ENCODE results near the gene KCNQ4.

The KCNQ4 gene

DNA sequence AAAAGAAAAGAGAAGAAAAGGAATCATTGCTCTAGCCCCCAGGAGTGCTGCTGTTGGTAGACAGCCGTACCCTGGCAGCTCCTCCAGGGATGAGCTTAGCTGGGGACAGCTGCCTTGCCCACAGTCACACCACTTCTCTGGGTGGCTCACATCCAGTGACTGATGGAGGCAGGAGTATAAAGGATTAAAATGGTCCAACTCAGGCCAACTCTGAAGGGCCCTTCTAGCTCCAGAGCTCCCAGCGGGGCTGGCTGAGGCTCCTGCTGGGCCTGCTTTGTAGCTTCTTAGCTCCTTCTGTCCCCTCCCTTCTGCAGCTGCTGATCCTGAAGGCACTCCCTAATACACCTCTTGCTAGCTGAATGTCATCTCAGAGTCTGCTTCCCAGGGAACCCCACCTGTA, 74.2 kb downstream of the KCNQ4 start:
- no peak for DNase-seq (ENCODE audit: low read depth in 3 of 3)

DNA sequence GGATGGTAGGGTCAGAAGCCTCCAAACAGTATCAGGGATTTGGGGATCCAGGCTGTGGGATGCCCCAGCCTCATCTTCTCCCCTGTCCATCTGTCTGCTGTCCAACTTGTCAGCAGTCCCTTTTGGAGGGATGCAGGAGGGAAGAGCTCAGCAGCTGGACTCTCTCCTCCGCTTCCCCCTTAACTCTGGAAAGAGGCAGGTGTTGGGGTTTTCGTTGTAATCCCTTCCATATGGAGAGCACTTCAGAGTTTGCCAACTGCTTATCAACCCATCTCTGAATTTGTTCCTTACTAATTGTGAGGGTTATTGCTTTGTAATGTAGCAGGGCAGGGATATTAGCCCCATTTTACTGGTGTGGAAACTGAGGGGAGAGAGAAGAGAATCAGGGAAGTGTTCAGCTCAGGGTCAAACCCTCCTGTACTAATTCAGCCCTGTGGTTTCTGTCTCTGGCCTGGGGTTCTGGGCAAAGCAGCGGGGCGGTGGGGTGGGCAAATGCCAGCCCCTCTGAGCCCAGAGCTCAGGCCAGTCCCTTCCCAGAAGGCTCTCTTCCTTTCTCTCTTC, 75.3 kb downstream of the KCNQ4 start:
- DNase-seq (ENCODE audit: low read depth in 3 of 3), result no peak

DNA sequence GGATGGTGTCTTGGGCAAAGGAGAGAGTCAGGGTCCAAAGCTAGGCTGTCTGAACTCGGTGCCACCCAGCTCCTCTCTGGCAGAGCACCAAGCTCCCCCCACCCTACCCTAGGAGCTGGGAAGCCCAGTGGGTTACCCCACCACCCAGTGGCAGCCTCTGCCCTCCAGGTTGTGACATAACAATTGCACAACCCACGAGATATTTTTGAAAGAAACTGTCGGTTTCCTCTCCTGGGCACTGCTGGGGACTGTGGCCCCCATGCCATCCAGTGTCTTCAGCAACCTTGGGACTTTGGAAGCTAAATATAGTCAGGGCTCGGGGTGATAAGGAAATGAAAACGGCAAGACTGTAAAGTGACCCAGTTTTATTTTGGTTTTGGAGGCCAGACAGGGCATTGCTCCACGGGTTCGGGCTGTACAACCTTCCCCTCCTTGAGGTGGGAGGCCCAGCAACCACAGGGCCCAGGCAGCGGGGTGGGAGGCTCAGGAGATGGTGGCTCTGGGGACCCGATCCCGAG, 77.2 kb downstream of the KCNQ4 start:
- DNase-seq (ENCODE audit: low read depth in 3 of 3), result no peak

DNA sequence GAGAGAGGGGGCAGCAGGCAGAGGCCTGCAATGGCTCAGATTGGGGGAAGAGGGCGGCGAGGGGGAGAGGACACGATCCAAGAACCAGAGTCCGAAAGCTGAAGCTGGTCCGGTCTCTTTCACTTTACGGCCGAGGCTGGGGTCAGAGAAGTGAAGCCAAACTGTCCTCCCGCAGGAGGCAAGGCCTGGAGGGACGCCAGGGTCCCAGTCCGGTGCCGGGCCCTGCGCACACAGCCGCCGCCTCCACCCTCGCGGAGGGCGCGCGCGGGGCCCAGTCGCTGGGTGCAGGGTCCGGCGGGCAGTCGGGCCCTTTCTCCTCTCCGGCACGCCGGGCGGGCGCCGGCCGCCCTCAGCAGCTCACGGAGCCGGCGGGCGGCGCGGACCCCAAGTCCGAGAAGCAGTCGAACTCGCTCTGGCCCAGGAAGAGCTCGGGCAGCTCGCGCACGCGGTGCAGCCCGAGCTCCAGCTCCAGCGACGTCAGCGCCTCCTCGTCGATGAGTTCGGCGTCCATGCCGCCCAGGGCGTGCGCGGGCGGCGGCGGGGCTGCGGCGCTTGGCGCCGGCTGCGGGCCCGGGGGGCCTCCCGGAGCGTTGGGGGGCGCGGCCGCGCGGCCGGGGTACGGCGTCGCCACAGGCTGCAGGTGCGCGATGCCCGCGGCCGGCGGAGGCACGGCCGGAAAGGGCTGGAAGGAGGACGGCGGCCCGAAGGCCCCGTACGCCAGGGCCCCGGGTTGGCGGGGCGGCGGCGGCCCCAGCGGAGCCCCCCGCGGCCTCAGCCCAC, 77.8 kb downstream of the KCNQ4 start:
- no peak for DNase-seq (ENCODE audit: low read depth in 3 of 3)

DNA sequence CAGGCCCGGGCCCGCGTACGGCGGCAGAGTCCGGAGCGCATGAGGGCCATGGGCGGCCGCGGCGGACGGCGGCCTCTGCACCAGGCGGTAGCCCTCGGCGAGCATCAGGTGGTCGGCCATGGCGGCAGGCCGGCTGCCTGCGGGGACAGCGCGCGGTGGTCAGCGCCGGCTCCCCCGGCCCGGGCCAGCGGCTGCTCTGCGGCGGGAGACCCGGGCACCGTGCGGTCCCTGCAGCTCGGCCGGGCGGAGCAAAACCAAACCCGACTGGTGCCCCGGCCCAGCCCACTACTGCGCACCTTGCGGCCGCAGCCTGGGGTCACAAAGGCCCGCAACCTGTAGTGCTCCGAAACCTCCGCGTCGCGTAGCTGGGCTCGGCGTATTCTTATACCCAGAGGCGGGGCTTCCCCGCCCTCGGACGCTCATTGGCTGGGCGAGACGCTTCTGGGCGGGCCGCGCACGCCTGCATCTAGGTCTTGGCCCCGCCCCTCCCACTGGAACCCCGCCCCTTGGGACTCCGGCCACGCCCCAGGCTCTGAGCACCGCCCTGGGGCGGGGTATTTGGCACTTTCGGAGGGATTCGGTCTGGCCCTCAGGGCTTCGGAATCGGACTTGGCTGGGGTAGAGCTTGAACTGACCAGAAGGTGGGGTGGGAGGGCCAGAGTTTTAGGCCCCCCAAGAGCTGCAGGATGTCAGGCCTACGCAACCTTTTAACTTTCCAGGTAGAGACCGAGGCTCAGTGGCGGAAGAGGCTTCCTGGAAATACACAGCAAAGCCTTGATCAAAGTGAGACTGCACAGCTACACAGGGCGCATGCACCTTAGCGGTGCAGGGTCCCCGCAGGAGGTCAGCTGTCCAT, 78.6 kb downstream of the KCNQ4 start, which contains the start of gene CITED4:
TSS of gene CITED4 (minus strand) at position 356 of the 856 bp plus-strand sequence. CDS start at position 120, 236 bp downstream.
- DNase-seq (ENCODE audit: low read depth in 3 of 3), result peak; percentile 89 to 95 (median 92)

DNA sequence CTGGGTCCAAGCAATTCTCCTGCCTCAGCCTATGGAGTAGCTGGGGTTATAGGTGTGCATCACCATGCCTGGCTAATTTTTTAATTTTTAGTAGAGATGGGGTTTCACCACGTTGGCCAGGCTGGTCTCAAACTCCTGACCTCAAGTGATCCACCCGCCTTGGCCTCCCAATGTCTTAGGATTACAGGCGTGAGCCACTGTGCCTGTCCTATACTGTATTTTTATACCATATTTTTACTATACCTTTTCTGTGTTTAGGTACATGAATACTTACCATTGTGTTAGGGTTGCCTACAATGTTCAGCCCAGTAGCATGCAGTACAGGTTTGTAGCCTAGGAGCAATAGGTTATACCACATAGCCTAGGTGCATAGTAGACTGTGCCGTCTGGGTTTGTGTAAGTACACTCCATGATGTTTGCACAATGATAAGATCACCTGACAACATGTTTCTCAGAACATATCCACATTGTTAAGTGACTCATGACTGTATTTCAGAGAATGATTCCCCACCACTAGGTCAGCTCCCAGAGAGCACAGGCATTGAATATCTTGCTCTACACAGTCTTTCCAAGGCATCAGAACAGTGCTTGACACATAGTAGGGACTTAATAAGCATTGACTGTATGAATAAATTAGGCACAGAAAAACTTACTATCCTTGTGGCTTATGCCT, 84.6 kb downstream of the KCNQ4 start:
- DNase-seq (ENCODE audit: low read depth in 3 of 3), result no peak

DNA sequence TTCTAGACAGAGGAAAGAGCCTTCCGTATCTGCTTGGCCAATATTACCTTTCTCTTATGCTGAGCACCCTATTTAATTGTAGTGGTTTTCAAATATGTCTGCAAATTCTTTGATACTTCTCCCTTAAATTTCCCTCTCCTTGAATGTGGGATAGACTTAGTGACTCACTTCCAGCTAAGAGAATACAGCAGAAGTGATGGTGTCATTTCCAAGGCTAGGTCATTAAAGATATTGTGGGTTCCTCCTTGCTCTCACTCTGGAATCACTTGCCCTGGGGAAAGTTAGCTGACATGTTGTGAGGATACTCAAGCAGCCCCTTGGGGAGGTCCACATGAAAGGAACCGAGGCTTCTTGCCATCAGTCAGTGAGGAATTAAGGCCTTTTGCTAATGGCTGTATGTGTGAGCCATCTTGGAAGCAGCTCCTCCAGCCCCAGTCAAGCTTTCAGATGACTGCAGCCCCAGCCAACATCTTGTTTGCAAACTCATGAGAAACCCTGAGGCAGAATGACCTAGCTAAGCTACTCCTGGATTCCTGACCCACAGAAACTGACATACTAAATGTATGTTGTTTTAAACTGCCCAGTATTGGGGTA, 86.6 kb downstream of the KCNQ4 start:
- DNase-seq (ENCODE audit: low read depth in 3 of 3), result no peak

DNA sequence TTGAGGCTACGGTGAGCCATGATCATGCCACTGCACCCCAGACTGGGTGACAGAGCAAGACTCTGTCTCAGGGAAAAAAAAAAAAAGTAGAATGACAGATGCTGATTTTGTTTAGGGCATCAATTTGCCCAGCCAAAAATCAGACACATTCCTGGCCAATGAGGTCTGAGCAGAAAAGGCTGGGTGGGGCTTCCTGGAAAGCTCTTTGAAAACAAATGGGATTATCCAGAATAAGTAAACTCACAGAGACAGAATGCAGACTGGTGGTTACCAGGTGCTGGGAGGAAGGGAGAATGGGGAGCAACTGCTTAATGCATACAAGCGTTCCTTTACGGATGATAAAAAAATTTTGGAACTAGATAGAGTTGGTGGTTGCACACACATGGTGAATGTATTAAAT, 88.7 kb downstream of the KCNQ4 start:
- DNase-seq (ENCODE audit: low read depth in 3 of 3), result no peak

DNA sequence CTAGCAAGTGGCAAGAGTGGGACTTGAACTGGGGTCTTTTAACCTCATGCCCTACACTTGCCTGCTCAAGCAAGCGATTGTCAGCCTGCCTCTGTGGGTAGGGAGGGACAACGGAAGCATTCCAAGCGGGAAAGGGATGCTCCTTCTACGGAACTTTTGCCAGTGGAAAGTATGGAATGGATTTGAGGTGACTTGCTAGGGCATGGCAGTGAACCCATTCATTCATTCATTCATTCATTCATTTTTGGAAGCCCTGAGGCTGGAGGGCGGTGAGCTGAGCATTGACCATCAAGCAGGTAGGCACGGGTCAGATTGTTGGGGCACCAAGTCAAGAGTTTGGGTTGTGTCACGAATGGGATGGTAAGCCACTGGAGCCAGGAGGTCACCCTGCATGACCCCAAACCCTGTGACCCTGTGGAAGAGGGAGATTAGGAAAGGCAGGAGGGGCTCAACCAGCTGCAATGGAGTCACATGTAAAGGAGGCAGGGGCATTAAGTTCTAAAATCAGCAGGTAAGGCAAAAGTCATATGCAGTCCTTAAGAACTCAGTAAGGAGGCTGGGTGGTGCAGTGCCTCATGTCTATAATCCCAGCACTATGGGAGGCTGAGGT, 90.4 kb downstream of the KCNQ4 start:
- no peak for DNase-seq (ENCODE audit: low read depth in 3 of 3)

DNA sequence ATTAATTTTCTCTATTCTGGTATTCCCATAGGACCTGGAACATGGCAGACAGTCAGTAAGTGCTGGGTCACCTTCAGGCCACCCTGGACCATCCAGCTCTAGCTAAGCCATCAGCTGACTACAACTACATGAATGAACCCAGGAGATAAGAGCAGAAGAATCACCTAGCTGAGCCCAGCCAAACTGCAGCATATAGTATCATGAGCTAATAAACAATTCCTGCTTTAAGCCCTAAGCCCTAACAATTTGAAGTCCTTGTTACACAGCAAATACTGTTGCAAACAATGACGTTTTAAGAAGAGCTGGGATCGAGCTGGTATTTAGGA, 92.8 kb downstream of the KCNQ4 start:
- no peak for DNase-seq (ENCODE audit: low read depth in 3 of 3)

DNA sequence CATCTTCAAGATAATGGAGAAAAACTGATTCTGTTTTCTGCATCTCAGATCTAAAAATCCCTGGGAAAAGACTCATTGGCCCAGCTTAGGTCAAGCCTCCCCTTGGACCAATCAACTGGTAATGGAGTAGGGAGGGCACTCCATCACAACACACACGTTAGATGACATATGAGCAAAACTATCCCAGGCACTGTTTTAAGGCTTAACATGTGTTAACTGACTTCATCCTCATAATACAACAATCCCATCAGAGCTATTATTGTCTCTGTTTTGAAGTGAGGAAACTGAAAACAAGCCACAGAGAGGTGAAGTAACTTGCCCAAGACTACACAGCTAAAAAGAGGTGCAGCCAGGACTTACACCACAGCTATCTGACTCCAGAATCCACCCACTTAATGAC, 93.3 kb downstream of the KCNQ4 start:
- DNase-seq (ENCODE audit: low read depth in 3 of 3), result no peak

DNA sequence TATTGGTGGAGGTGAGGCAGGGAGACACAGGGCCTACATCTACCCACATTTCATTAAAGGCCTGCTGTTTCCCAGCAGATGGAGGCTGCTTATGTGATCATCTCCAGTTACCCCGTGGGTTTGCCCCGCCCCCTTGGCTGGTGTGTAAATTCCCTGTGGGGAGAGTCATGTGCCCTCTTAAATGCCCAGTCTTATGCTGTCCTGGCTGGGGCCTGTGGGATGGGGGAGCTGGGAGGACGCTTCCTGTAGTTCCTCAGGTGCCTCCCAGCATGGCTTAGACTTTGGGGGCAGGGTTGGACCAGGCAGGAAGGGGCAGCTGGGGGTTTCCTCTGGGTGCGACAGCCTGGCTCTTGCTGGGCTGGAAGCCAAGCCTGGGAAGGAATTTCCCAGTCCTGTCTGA, 94.1 kb downstream of the KCNQ4 start:
- no peak for DNase-seq (ENCODE audit: low read depth in 3 of 3)

DNA sequence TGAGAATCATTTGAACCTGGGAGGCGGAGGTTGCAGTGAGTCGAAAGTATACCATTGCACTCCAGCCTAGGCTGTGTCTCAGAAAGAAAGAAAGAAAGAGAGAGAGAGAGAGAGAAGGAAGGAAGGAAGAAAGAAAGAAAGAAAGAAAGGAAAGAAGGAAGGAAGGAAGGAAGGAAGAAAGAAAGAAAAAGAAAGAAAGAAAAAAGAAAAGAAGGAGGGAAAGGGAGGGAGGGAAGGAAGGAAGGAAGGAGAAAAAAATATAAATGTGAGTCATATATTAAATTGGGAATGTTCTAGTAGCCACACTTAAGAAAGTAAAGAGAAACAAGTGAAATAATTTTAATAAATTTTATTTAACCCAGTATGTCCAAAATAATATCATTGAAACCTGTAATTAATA, 95.3 kb downstream of the KCNQ4 start:
- no peak for DNase-seq (ENCODE audit: low read depth in 3 of 3)

DNA sequence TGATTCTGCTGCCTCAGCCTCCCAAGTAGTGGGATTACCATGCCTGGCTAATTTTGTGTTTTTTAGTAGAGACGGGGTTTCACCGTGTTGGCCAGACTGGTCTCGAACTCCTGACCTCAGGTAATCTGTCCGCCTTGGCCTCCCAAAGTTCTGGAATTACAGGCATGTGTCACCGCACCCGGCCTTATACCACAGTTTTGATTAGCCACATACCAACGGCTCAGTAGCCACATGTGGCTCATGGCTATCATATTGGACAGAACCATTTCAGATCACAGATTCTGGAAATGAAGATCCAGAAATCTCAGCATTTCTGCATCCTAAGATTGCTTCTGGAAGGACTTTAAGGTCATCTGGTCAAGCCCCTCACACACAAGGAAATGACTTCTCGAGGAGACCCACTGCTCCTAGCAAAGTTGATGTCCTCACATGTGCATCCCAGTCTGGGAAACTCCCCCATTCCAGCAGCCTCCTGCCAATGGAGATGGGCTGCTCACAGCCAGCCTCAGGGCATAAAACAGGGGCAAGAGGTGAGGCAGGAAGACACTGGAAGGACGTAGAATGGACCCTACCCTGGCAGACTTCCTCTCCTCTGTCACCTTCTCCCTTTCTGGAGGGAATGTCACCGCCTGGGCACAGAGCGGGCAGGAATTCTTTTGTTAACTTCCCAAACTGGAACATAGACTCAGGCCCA, 96.0 kb downstream of the KCNQ4 start:
- no peak for DNase-seq (ENCODE audit: low read depth in 3 of 3)

DNA sequence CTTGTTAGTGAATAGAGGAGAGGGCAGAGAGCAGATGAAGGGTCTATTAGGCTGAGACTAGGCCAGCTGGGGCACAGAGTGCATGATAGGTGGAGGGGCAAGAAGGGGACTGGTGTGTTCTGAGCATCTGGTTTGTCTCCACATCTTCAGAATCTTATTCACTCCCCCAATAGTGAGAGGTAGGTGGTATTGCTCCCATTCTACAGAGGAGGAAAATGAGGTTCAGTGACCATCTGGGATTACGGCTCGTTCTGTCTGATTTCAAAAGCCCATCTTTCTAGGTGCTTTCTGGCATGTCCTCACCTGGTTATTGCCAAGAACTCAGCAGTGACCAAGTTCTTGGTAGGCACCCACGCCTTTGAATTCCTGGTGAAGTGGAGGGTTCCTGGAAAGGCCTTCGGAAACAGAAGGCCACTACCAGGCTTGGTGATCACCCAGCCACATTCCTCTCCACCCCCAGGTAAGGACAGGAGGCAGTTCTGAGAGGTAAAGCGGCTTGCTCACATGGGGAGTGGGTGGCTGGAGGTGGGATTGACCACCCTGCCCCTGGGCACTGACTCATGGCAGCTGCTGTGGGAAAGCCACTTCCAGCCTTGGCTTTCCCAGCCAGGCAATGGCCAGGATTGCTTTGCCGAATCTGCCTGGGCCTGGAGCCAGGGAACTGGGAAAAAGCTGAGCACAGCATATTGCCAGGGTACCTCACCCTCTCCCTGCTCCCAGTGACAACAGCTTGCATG, 97.4 kb downstream of the KCNQ4 start:
- DNase-seq (ENCODE audit: low read depth in 3 of 3), result no peak

DNA sequence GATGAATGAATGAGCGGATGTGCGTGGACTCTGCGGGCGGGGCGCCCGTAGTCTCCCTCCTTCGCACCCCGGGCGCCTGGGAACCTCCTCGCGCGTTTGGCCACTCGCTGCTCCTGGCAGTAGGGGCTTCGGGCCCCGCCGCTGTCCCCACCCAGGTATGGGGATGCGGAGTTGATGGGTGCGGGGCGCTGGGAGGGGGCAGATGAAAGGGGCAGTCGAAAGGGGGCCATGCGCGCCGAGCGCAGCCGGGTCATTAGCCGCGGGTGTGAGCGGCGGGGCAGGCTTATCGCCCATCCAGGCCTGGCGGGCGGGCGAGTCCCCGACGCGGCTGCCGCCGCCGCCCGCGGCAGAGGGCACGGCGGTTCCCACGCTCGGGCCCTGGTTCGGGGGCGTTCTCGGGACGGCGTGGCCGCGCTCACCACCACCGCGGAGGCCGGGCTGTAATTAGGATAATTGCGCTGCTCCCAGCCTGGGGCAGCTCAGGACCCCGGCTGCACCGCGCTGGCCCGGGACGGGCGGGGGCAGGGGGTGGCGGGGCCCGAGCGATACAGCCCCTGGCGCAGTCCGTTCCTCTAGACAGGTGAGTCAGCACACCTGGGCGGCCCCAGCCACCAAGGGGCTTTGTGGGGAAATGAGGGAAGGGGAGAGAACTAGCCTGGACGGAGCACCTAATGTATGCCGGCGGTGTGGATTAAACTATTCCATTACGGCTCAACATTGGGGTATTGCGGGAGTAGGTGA, 100.6 kb downstream of the KCNQ4 start:
- DNase-seq (ENCODE audit: low read depth in 3 of 3), result no peak

DNA sequence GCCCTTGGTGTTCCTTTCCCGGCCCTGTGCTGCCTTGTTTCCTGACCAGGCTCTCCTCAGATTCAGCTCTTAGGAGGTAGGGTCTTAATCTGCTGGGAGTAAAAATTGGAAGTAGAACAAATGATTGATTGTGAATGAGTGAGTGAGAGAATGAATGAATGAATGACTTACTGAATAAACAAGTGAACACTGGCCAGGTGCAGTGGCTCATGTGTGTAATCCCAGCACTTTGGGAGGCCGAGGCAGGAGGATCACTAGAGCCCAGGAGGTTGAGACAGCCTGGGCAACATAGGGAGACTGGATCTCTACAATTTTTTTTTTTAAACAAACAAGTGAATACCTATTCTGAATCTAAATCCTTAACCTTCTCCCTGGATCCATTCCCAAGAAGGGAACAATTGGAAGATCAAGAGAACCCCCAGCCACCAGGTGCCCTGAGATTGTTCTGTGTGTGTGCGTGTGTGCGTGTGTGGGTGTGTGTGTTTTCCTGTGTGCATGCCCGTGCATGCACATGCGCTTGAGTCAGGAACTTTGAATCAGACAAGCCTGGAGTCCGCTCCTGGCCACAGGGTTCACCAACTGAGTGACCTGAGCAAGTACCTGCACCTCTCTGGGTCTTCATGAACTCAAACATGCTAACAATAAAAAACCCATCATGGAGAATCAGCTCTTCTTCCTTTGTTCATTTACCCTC, 102.9 kb downstream of the KCNQ4 start:
- no peak for DNase-seq (ENCODE audit: low read depth in 3 of 3)

DNA sequence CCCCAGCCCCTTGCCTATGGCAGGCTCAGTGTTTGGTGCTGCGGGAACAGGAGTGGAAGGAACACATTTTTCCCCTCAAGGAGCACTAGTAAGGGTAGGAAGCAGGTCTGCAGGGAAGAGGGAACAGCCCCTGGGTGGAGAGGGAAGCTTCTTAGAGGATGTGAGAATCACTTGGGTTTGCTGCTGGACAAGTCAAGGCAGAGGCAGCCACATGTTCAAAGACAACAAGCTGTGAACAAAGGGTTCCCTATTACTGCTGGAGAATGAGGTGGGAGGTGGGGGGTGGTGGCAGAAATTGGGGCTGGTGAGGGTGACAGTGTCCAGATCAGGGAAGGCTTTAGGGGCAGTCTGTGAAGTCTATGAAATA, 103.4 kb downstream of the KCNQ4 start:
- no peak for DNase-seq (ENCODE audit: low read depth in 3 of 3)

DNA sequence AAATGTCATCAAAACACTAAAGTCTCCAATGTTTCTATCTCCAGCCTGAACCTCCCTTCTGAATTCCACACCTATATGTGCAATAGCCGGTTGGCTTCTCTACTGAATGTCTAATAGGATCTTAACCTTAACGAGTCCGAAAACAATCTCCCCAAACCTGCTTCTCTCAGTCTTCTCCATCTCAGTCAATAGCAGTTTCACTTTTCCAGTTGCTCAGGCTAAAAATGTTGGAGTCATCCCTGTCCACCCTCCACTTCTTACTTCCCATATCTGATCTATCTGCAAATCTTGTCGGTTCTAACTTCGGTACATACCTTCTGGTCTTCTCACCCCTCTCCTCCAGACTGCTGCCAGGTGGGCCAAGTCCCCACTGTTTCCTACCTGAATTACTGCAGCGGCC, 104.1 kb downstream of the KCNQ4 start:
- no peak for DNase-seq (ENCODE audit: low read depth in 3 of 3)
